Inferior parietal cortex (tissue), 1 donor: ENCODE results near the gene NFKBIZ.
"Not testable (repeated sequence)": the region's sequence is repeated elsewhere in the genome, so short reads cannot be mapped to it uniquely, and the experiment has no call there.

Experiments used
- DNase-seq: peaks from one replicate; pipeline ENCODE4 v3.0.0-alpha.2; 2016; ENCODE audit errors: extremely low spot score

The NFKBIZ gene

DNA sequence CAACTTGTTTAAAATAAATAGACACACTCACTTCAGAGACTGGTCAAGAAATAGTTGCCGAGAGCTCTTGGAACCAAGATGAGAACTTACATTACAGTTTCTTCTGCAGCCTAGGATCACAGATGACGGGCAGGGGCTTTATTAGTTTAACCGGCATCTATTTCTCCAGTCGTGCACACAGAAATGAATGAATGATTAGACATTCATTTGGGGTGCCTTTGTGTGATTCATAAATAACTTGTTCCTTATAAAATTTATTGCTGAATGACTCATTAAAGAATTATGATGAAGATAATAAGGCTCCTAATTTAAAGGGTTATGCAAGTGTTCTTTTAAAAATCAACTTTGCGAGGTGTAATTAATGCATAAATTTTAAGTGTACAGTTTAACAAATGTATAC lies 20.8 kb downstream of the NFKBIZ start:
- no peak for DNase-seq

DNA sequence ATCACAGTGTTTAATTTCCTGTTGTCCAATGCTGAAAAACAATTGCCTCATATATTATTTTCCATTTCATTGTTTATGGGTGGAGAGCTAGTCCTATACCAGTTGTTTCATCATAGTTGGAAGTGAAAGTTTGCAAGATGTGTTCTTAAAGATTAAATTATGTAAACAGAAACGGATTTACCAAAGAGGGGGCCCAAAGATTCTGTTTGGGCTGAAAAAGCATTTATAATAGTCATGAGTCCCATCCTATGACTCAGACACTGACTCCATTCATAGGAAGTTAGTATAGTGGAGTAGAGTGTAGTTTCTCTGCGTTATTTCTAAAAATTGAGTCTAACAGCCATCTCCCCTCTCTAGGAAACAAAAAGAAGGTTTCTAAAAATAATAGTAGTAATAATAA lies 24.3 kb downstream of the NFKBIZ start:
- no peak for DNase-seq

DNA sequence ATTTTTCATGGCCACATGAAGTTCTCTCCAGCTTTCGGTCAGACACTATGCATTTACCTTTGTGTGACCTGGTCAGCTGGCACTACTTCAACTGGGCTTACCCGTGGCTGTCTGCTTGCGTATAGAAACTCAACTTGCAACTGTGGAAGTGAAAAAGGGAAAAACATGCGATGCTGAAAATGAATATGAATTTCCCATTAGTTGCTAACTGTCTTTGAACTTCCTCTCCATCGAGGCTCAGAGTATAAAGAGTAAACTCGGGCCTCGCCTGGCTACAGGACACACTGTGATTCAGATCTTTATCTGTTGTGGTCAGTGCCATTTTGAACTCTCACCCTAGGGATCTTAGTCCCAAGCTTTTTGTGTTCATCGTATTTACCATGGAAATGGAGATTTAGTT lies 26.8 kb downstream of the NFKBIZ start:
- no peak for DNase-seq

DNA sequence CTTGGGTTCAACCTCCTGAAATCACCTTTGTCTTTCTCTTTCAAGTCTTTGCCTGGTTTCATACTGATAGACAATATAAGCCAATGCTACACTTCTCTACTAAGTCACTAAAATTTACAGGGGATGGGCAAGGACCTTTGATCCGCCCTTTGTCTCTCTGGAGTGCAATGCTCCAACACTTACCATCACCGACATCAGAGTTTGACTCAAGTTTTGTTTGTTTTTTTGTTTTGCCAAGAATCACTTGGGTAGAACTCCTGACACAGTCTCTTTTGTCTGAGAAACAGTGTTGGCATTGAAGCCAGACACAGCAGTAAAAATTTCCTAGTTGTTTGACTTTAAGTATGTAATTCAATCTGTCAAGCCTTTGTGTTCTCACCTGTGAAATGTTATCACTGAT lies 29.3 kb downstream of the NFKBIZ start:
- DNase-seq, result no peak

DNA sequence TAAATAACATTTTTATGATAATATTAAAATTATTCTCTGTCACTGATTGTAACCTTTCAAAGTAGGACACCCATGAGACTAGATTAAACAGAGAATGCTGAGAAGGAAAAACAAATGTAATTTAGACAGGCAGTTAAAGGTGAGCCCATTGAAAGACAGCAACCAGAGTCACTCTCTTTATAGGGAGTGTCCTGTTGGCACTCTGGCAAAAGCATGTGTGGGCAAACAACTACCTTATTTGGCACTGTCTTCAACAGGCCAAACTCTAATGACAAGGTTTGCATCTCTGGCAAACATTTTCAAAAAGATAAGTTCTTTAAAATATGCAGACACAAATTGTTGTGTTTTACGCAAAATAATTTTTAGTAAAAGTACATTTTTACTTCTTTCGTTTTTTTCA lies 29.8 kb downstream of the NFKBIZ start:
- DNase-seq, result no peak

DNA sequence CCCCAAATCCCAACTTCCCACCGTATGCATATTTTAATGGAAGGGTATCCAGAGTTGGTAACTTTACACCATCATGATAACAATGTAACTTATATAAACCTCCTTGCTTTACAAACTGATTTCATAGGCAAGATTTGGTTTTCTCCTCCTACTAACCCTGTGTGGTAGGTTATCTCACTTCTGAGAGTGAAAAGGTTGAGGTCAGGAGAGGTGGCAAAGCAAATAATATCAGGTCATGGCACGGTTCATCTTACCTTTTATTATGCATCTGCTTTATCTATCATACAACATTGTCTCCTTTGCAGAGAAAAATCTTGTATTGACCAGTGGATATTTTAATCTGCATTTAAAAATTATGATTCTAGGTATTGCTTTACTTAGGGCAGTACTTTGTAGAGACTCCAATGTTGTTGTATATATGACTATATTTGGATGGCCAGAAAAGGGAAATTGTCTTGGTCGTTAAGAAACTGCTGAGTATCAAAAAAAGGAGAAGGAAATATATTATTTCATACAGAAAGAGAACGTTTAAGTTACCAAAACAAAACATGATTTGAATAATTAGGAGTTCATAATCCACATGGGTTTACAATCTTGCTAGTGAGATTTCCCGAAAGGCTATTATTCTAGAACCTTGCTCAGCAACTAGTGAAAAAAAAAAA lies 30.4 kb downstream of the NFKBIZ start:
- DNase-seq, result no peak

DNA sequence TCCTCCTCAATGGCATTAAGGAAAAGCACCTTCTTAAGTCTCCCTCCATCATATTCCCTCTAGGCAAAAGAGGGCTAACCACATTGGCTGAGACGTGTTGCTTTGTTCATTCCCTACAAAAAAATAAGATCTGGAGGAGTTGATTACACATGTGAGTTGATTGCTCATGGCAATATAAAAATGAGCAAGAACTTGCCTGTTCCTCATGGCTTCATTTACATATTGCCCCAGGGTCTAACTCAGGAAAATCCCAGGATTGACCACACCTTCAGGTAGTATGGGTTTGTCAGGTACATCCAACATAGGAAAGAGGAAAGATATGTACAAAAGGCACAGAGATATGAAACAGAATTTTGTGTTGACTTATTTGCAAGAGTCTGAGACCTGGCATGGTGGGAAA lies 35.5 kb downstream of the NFKBIZ start:
- no peak for DNase-seq

DNA sequence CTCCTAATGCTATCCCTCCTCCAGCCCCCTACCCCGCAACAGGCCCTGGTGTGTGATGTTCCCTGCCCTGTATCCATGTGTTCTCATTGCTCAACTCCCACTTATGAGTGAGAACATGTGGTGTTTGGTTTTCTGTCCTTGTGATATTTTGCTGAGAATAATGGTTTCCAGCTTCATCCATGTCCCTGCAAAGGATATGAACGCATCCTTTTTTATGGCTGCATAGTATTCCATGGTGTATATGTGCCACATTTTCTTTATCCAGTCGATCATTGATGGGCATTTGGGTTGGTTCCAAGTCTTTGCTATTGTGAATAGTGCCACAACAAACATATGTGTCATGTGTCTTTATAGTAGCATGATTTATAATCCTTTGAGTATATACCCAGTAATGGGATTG lies 36.3 kb downstream of the NFKBIZ start:
- DNase-seq, result not testable (repeated sequence)

DNA sequence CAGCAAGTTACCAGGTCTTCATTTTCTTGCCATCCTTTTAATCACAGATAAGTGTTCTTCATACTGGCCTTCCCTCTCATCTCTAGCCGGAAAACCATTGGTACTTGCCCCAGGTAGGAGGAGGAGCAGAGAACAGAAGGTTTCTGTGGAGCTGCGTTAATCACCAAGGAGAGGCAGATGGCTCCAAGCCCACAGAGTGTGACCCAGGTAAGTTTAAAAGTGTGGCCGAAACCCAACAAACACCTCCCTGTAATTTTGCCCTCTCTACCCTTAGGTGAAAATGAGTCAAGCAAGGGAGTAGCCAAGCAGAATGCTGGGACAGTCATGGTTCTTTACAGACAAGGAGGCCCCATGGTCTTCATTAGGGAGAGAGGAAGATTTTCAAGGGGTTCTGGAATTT lies 37.3 kb downstream of the NFKBIZ start:
- no peak for DNase-seq

DNA sequence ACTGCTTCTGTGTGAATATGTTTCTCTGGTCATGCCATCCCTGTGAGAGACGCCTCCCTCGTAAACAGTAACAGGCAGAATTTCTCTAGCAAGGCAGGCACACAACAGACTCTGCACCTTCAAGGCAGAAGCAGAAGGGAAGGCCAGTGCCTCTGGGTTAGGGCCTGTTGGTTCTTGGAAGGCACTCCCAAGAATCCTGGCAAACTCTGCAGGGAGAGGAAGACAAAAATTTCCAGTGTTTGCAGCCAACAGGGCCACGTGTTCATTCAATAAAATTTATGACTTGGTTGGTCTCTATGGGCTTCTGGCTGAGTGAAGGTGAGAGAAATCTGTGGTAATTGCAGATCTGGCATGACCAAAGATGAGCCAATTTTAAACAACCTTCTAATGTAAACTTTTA lies 39.3 kb downstream of the NFKBIZ start:
- no peak for DNase-seq

DNA sequence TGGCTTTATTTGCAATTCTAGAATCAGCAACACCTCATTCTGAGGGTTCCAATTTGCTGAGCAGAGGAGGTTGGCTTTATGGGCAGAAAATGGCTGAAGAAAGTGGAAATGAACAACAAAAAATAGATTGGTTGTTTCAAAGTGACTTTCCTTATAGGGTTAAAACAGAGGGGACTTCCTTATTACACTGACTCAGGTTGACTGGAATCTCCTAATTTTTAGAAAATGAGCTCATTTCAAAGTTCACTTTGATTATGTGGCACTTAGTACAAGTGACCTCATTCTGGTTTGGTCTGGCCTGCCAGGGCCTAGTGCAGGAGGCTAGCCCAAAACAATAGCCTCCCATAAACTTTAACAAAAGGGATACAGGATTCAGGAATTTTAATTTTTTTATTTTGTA lies 41.4 kb downstream of the NFKBIZ start:
- DNase-seq, result no peak

DNA sequence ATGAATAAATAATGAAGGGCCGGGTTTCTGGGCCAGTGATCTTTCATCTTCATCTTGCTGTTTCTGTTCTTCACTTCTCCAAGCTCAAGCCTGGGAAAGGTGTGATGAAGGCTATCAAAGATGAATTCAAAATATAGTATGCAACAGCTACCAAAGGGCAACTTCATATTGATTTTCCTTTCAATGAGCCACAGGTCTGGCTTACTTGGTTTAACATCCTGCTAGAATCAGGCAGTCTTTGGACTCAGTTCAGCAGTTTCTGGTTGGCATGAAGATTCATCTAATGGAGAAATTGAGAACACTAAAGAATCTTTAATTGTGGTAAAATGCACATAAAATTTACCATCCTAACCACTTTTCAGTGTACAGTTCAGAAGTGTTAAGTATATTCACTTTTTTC lies 43.3 kb downstream of the NFKBIZ start:
- no peak for DNase-seq

DNA sequence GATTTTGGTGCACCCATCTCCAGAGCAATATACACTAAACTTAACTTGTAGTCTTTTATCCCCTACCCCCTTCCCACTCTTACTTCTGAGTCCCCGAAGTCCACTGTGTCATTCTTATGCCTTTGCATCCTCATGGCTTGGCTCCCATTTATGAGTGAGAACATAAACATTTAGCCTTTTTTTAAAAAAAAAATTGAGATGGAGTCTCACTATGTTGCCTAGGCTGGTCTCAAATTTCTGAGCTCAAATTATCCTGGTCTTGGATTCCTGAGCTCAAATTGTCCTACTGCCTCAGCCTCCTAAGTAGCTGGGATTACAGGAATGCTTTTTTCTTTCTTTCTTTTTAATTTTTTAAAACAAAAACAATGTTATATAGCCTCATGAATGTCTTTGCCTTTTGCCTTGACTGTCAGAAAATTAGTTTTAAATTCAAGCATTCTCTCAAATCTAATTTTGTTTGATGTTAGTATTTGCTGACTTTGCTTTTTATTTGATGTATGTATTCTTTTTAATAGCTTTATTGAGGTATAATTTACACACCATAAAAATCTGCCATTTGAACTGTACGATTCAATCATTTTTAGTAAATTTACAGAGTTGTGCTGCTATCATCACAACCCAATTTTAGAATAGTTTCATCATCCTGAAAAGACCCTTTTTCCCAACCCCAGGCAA lies 46.9 kb downstream of the NFKBIZ start:
- DNase-seq, result no peak

DNA sequence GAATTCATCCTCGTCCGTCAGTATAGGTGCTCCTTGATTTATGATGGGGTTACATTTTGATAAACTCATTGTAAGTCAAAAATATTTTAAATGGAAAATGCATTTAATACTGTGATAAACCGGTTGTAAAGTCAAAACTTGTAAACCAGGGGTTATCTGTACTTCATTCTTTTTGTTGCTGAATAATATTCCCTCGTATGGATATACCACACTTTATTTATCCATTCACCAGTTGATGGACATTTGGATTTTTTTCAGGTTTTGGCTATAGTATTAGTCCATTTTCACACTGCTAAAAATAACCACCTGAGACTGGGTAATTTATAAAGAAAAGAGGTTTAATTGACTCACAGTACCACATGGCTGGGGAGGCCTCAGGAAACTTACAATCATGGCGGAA lies 47.7 kb downstream of the NFKBIZ start:
- DNase-seq, result no peak

DNA sequence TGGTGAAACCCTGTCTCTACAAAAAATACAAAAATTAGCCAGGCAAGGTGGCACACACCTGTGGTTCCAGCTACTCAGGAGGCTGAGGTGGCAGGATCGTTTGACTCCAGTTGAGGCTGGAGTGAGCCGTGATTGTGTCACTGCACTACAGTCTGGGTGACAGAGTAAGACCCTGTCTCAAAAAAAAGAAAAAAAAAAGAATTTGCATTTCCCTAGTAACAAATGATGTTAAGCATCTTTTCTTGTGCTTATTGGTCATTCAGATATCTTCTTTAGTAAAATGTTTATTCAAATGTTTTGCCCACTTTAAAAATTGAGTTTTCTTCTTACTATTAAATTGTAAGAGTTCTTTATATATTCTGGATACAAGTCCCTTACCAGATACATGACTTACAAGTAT lies 48.7 kb downstream of the NFKBIZ start:
- no peak for DNase-seq

DNA sequence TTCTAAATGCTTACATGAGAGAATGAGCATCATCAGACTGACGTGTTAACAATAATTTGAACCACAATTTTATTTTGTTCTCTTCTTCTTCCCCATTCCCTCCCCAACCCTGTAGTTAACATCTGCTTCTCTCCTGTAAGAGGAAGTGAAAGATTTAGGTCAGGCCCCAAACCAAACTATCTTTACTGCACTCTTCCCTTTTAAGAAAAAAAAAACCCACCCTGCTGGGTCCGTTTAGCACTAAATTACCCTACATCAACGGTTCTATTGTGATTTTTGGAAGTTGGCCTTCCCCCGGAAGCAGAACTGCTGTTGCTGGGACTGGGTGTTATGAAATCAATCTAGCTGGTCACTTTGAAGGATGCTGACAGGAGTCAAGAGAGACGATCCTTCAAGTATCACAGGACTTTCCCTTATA lies 49.4 kb downstream of the NFKBIZ start:
- DNase-seq, result peak; percentile 12

DNA sequence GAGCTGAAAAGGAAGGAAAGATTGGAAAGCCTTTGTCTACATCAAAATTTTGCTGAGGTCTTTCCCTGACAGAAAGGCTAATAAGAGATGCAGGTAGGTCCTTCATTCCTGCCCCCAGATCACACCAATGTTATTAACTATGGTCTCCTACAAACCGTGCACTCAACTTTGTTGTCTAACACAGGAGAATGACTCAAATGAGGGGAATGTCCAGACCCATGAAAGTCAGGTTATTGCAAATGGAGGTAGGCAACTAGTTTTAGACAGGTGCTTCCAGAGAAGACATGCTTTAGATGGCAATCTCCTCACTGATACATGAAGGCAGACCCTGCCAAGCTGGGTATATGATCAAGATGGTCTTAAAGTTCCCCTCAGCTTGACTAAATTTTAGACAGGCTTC lies 51.0 kb downstream of the NFKBIZ start:
- DNase-seq, result no peak

DNA sequence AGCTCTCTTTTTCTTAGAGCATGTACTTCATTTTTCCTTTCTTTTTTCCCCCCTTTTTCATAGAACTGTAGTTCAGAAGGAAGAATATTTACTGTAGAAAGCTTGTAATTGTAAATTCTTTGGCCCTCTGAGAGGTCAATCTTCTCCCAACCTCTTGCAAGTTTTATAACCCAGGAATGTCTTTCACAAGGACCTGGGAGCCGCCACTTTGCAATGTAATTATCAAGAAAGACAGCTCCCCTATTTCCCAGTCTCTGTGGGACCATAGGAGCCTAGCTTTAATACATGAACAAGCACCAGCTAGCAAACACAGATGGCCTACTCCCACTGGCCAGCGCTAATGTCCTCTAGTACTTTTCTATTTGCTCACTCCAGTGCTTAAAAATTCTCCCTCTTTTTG lies 51.4 kb downstream of the NFKBIZ start:
- no peak for DNase-seq

DNA sequence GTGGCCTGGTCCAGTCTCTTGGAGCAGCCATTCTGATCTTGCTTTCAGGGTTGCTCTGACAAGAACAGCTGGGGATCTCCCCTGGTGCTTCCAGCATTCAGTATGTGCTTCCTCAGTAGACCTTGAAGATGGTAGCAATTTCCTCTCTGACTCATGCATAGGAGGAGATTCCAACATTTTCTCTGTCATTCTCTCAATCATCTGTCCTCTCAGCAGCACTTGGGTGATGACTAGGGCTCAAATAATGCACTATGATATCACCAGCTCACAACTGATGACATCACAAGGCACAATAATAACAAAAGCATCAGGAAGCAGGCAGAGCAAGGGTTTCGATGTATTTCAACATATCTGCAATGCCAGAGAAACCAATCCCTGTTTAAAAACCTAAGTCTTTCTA lies 52.7 kb downstream of the NFKBIZ start:
- DNase-seq, result no peak

DNA sequence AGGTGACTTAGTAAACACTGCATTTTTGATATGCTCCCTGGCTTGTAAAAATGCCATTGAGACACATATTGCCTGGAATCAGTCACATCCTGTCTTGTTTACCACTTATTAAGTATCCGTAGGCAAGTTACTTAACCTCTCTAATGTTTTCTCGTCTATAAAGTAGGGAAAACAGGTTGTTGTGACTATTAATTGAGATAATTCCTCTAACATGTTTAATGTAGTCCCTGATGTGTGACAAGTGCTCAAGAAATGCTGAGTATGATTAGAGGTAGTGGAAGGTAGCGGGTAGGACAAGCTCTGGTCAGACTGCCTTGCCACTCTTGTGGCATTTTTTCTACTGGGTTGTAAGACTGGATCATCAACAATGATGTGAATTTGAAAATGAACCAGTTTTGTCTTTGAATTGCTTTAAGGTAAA lies 54.1 kb downstream of the NFKBIZ start:
- no peak for DNase-seq

DNA sequence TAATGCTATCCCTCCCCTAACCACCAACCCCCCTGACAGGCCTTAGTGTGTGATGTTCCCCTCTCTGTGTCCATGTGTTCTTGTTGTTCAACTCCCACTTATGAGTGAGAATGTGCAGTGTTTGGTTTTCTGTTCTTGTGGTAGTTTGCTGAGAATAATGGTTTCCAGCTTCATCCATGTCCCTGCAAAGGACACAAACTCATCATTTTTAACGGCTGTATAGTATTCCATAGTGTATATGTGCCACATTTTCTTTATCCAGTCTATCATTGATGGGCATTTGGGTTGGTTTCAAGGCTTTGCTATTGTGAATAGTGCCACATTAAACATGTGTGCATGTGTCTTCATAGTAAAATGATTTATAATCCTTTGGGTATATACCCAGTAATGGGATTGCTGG lies 56.3 kb downstream of the NFKBIZ start:
- DNase-seq, result not testable (repeated sequence)
